Neural cell (in vitro differentiated cells): ENCODE data around the gene SYTL3.

ENCODE experiments used
- EP300 ChIP-seq: fragments of 450-650 bp; conservative IDR thresholded peaks from 2 replicates; pipeline ENCODE4 v1.6.1; 2014; ENCODE audit warnings: antibody characterized with exemption, mild to moderate bottlenecking, moderate library complexity; ENCODE audit not compliant: poor library complexity, severe bottlenecking
- EZH2 ChIP-seq: fragments of 200-600, 300-800 bp; shearing (Covaris generic), sonication (generic); IDR thresholded peaks from 2 replicates; pipeline ENCODE4 v1.6.1; 2014; ENCODE audit warnings: antibody characterized with exemption, low read length, borderline replicate concordance, mild to moderate bottlenecking; ENCODE audit not compliant: insufficient read depth, poor library complexity, severe bottlenecking
- TF ChIP-seq, protein P1 (sequence below): fragments of 450-650 bp; IDR thresholded peaks from 2 replicates; pipeline ENCODE4 v1.5.1; 2014; ENCODE audit warnings: antibody characterized with exemption, mild to moderate bottlenecking, moderate library complexity; ENCODE audit not compliant: poor library complexity, severe bottlenecking

- TF ChIP-seq EZH2 (no peak), EP300 (no peak)
- TF ChIP-seq, protein P1, sequence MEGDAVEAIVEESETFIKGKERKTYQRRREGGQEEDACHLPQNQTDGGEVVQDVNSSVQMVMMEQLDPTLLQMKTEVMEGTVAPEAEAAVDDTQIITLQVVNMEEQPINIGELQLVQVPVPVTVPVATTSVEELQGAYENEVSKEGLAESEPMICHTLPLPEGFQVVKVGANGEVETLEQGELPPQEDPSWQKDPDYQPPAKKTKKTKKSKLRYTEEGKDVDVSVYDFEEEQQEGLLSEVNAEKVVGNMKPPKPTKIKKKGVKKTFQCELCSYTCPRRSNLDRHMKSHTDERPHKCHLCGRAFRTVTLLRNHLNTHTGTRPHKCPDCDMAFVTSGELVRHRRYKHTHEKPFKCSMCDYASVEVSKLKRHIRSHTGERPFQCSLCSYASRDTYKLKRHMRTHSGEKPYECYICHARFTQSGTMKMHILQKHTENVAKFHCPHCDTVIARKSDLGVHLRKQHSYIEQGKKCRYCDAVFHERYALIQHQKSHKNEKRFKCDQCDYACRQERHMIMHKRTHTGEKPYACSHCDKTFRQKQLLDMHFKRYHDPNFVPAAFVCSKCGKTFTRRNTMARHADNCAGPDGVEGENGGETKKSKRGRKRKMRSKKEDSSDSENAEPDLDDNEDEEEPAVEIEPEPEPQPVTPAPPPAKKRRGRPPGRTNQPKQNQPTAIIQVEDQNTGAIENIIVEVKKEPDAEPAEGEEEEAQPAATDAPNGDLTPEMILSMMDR: no peak
Measured at GRCh38 chr6:158666628-158667359, 16.9 kb downstream of the SYTL3 start.
